SK-N-SH (cell line): ENCODE measurements around the gene SELENOI. TPM values are rescaled to one million over a fixed set of nuclear protein-coding genes. Genes with fewer than 3 reads are reported as not detected.

Source experiments
- CTCF ChIA-PET: fragments of 300-600, 350-600 bp; formaldehyde crosslinking; extraction: SDS; loops from one replicate; lab custom pipeline; 2021; lab: Yijun Ruan, JAX
- POLR2A ChIA-PET: fragments of 350-600 bp; sonication (Branson Sonifier 250); formaldehyde crosslinking; extraction: SDS; loops from one replicate; lab custom pipeline; 2020; ENCODE audit warnings: antibody characterized with exemption, inconsistent platforms; lab: Yijun Ruan, JAX
- DNase-seq: peaks from one replicate; pipeline ENCODE4 v3.0.0; 2012
- H2AFZ ChIP-seq: fragments of 200-600 bp; sonication (generic); 2 replicates; pipeline ENCODE4 v1.8.1; 2016; ENCODE audit warnings: antibody characterized with exemption, mild to moderate bottlenecking, low read depth
- H3F3A ChIP-seq: fragments of 200-600 bp; sonication (generic); replicated peaks from 2 replicates; pipeline ENCODE3; 2016; ENCODE audit warnings: antibody characterized with exemption, mild to moderate bottlenecking; ENCODE audit not compliant: insufficient read depth
- H3K27ac ChIP-seq, 2 experiments: fragments of 200-500 bp in 1 of 2; fragments of 200-600 bp in 1 of 2; sonication (Bioruptor generic) in 1 of 2; sonication (generic), shearing (Covaris generic) in 1 of 2; 2 replicates each; pipeline versions ENCODE4 v1.5.1 to v1.6.1; 2014 to 2016; ENCODE audit warnings: low read depth in 2 of 2, inconsistent platforms in 1 of 2, low read length in 1 of 2, mild to moderate bottlenecking in 1 of 2, mixed read lengths in 1 of 2
- H3K27me3 ChIP-seq: fragments of 200-600 bp; sonication (generic), shearing (Covaris generic); 2 replicates; pipeline ENCODE4 v1.6.1; 2016; ENCODE audit warnings: mixed run types; ENCODE audit not compliant: insufficient read depth
- H3K36me3 ChIP-seq, 2 experiments: fragments of 200-500 bp in 1 of 2; fragments of 200-600 bp in 1 of 2; sonication (Bioruptor generic) in 1 of 2; sonication (generic) in 1 of 2; replicated peaks in 1 of 2; 2 replicates each; pipeline versions ENCODE3 to v1.5.1; 2014 to 2016; ENCODE audit warnings: low read length in 1 of 2, mild to moderate bottlenecking in 1 of 2; ENCODE audit not compliant: insufficient read depth in 2 of 2, control insufficient read depth in 1 of 2
- H3K4me1 ChIP-seq, 2 experiments: fragments of 200-500 bp in 1 of 2; fragments of 200-600 bp in 1 of 2; sonication (Bioruptor generic) in 1 of 2; sonication (generic), shearing (Covaris generic) in 1 of 2; 2 replicates each; pipeline versions ENCODE4 v1.5.1 to v1.6.1; 2014 to 2016; ENCODE audit warnings: low read depth in 1 of 2, low read length in 1 of 2, mixed run types in 1 of 2; ENCODE audit not compliant: insufficient read depth in 2 of 2, control insufficient read depth in 1 of 2
- H3K4me2 ChIP-seq: fragments of 200-600 bp; sonication (generic), shearing (Covaris generic); 2 replicates; pipeline ENCODE4 v1.6.1; 2017; ENCODE audit warnings: mixed run types
- H3K4me3 ChIP-seq, 2 experiments: fragments of 200-500 bp in 1 of 2; fragments of 200-600 bp in 1 of 2; sonication (Bioruptor generic) in 1 of 2; sonication (generic), shearing (Covaris generic) in 1 of 2; 2 replicates each; pipeline versions ENCODE4 v1.5.1 to v1.8.1; 2014 to 2016; ENCODE audit warnings: low read depth in 2 of 2, inconsistent platforms in 1 of 2, low read length in 1 of 2, mild to moderate bottlenecking in 1 of 2, mixed read lengths in 1 of 2, moderate library complexity in 1 of 2
- H3K79me2 ChIP-seq: fragments of 200-600 bp; sonication (generic); 2 replicates; pipeline ENCODE4 v1.8.1; 2017; ENCODE audit warnings: mild to moderate bottlenecking; ENCODE audit not compliant: insufficient read depth
- H3K9ac ChIP-seq: fragments of 200-600 bp; sonication (generic); 2 replicates; pipeline ENCODE4 v1.6.1; 2017; ENCODE audit warnings: mixed run types
- H3K9me2 ChIP-seq: fragments of 200-600 bp; sonication (generic); 2 replicates; pipeline ENCODE4 v1.6.1; 2017; ENCODE audit warnings: mixed run types
- H3K9me3 ChIP-seq: fragments of 200-600 bp; sonication (generic); 2 replicates; pipeline ENCODE4 v1.6.1; 2017; ENCODE audit warnings: mixed run types, mild to moderate bottlenecking, moderate library complexity
- H4K20me1 ChIP-seq: fragments of 200-600 bp; sonication (generic); 2 replicates; pipeline ENCODE4 v1.6.1; 2017; ENCODE audit warnings: mild to moderate bottlenecking, mixed run types; ENCODE audit not compliant: insufficient read depth
- CTCF ChIP-seq: fragments of 200-600 bp; sonication (generic); IDR thresholded peaks from 2 replicates; pipeline ENCODE4 v1.6.1; 2017; ENCODE audit warnings: antibody characterized with exemption, mild to moderate bottlenecking, moderate library complexity
- ELF1 ChIP-seq: IDR thresholded peaks from 2 replicates; pipeline ENCODE4 v1.4.0; 2012
- EZH2phosphoT487 ChIP-seq: fragments of 200-600 bp; sonication (generic); IDR thresholded peaks from 2 replicates; pipeline ENCODE4 v1.6.1; 2017; ENCODE audit warnings: low read depth, mixed run types, mild to moderate bottlenecking, antibody characterized with exemption, moderate library complexity, borderline replicate concordance
- FOSL2 ChIP-seq: IDR thresholded peaks from 2 replicates; pipeline ENCODE4 v1.4.0; 2012; ENCODE audit warnings: low read depth, mild to moderate bottlenecking, moderate library complexity, borderline replicate concordance
- FOXJ3 ChIP-seq: sonication (generic); formaldehyde crosslinking; IDR thresholded peaks from 2 replicates; pipeline ENCODE4 v1.5.1; 2020; ENCODE audit warnings: mild to moderate bottlenecking, missing genetic modification reagents
- FOXM1 ChIP-seq: IDR thresholded peaks from 2 replicates; pipeline ENCODE4 v1.4.0; 2012; ENCODE audit warnings: low read depth, mild to moderate bottlenecking
- GATA2 ChIP-seq: sonication (generic); formaldehyde crosslinking; IDR thresholded peaks from 2 replicates; pipeline ENCODE4 v1.5.0; 2020; ENCODE audit warnings: mild to moderate bottlenecking, missing genetic modification reagents
- JUND ChIP-seq: IDR thresholded peaks from 2 replicates; pipeline ENCODE4 v1.4.0; 2012
- MXI1 ChIP-seq: IDR thresholded peaks from 2 replicates; pipeline ENCODE4 v1.6.1; 2012; ENCODE audit warnings: mild to moderate bottlenecking, low read depth, low read length, improper control_type of control experiment
- NFIC ChIP-seq: IDR thresholded peaks from 2 replicates; pipeline ENCODE4 v1.4.0; 2012; ENCODE audit warnings: borderline replicate concordance
- PBX3 ChIP-seq: IDR thresholded peaks from 2 replicates; pipeline ENCODE4; 2012
- POLR2AphosphoS5 ChIP-seq: IDR thresholded peaks from 2 replicates; pipeline ENCODE4 v1.6.1; 2012; ENCODE audit warnings: low read depth, low read length
- RCOR1 ChIP-seq: fragments of 150-350 bp; IDR thresholded peaks from 2 replicates; pipeline ENCODE4 v1.6.1; 2017; ENCODE audit warnings: antibody characterized with exemption, low read length
- REST ChIP-seq: IDR thresholded peaks from 2 replicates; pipeline ENCODE4 v1.6.1; 2012; ENCODE audit warnings: mild to moderate bottlenecking, low read depth, low read length, moderate library complexity
- RFX5 ChIP-seq: IDR thresholded peaks from 2 replicates; pipeline ENCODE4 v1.6.1; 2012; ENCODE audit warnings: mild to moderate bottlenecking, improper control_type of control experiment, low read length
- RXRA ChIP-seq: IDR thresholded peaks from 2 replicates; pipeline ENCODE4 v1.4.0; 2012; ENCODE audit warnings: low read depth, mild to moderate bottlenecking, borderline replicate concordance
- SMC3 ChIP-seq: IDR thresholded peaks from 2 replicates; pipeline ENCODE4 v1.6.1; 2012; ENCODE audit warnings: low read depth, low read length, improper control_type of control experiment
- TAF1 ChIP-seq: IDR thresholded peaks from 2 replicates; pipeline ENCODE4 v1.6.1; 2012; ENCODE audit warnings: low read depth, mild to moderate bottlenecking, low read length, moderate library complexity, borderline replicate concordance
- TCF12 ChIP-seq: IDR thresholded peaks from 2 replicates; pipeline ENCODE4 v1.4.0; 2012
- ZBTB33 ChIP-seq: IDR thresholded peaks from 2 replicates; pipeline ENCODE4 v1.4.0; 2012; ENCODE audit warnings: low read depth, borderline replicate concordance
- WGBS: methylation state at CpG from one replicate; pipeline ENCODE4 v1.1.6; 2017; ENCODE audit warnings: low lambda C conversion rate; 5-methylcytosine and 5-hydroxymethylcytosine counted together
- polyA plus RNA-seq, 3 experiments: library from polyadenylated mRNA; depleted of rRNA; stranded (reverse); fragments of >200 nt; gene quantifications; 2 replicates each; pipeline ENCODE4 v1.2.3, GENCODE V29; 2012

SELENOI gene
- polyA plus RNA-seq, 1 of the 3 experiments (the other 2 are of a cell fraction) = 4.4 TPM

- TF ChIP-seq SMC3 (no peak), REST (no peak), ELF1 (no peak), RXRA (no peak), FOXJ3 (CRISPR knock-in tag) (no peak), CTCF (no peak), TAF1 (no peak), FOXM1 (no peak), GATA2 (CRISPR knock-in tag) (no peak), POLR2AphosphoS5 (no peak), MXI1 (no peak), RFX5 (no peak), EZH2phosphoT487 (no peak), NFIC (no peak), JUND (no peak), ZBTB33 (no peak), PBX3 (no peak), TCF12 (no peak), RCOR1 (no peak), FOSL2 (no peak)
- 59% methylated on average over 7 of the region's 8 CpGs for WGBS
Observed at GRCh38 chr2:26314243-26314642, 31.7 kb upstream of the SELENOI start.

More at GRCh38 chr2:26314243-26314642, 31.7 kb upstream of the SELENOI start:
- ChIA-PET CTCF (interaction anchor here (1.5 to 7.2 kb wide), 3 partner anchors 16 to 264 kb away, joined by 5 to 68 read pairs (median 48); no protein-coding TSS in a partner anchor), POLR2A (no interaction called here)
- H3K4me1 ChIP-seq = peaks cover 0 to 5% of the 10 kb centered on the region in 2 experiments; a peak in 1 of 4 replicates
- no peak overlapping the region for H2AFZ ChIP-seq
- H3K27ac ChIP-seq = no peak overlapping the region
- no peaks in the 10 kb centered on the region for H3K36me3 ChIP-seq
- no peak overlapping the region for H3K4me2 ChIP-seq
- H3K9me2 ChIP-seq = no peaks in the 10 kb centered on the region
- H3F3A ChIP-seq = no peaks in the 10 kb centered on the region
- no peaks in the 10 kb centered on the region for H4K20me1 ChIP-seq
- H3K79me2 ChIP-seq = no peaks in the 10 kb centered on the region
- H3K4me3 ChIP-seq = no peak overlapping the region
- no peaks in the 10 kb centered on the region for H3K9me3 ChIP-seq
- DNase-seq = no peak
- H3K9ac ChIP-seq = no peak overlapping the region
- peaks cover 5% of the 10 kb centered on the region; the same call in 1 of the 2 replicates for H3K27me3 ChIP-seq
